Psoas muscle (tissue), 8 donors: ENCODE measurements around the gene BBLN. TPM values are rescaled to one million over a fixed set of nuclear protein-coding genes. Genes with fewer than 3 reads are reported as not detected.

Source experiments
- ATAC-seq, 4 donors: fragments of 200-7000 bp; cut with Tn5 transposase; one replicate each; pipeline ENCODE4 v1.9.1; 2020; ENCODE audit warnings: moderate library complexity in 3 of 4, mild to moderate bottlenecking in 2 of 4
- DNase-seq, 2 donors: peaks; one replicate each; pipeline ENCODE4 v3.0.0-alpha.2; 2020
- H3K27ac ChIP-seq: fragments of 200-600 bp; one replicate; pipeline ENCODE4 v1.8.0; 2022
- H3K27me3 ChIP-seq, 3 donors: fragments of 200-600 bp in 1 of 3; one replicate each; pipeline versions ENCODE4 v1.6.1 to v1.8.0; 2013 to 2022; ENCODE audit warnings: low read length in 2 of 3, mild to moderate bottlenecking in 2 of 3, moderate library complexity in 1 of 3; ENCODE audit not compliant: insufficient read depth in 3 of 3
- H3K36me3 ChIP-seq, 2 donors: fragments of 200-600 bp in 1 of 2; one replicate each; pipeline versions ENCODE4 v1.6.1 to v1.8.0; 2013 to 2022; ENCODE audit warnings: low read depth in 1 of 2, mild to moderate bottlenecking in 1 of 2, moderate library complexity in 1 of 2; ENCODE audit not compliant: insufficient read depth in 1 of 2
- H3K4me1 ChIP-seq: fragments of 200-600 bp; one replicate; pipeline ENCODE4 v1.8.0; 2022
- H3K4me3 ChIP-seq: fragments of 200-600 bp; one replicate; pipeline ENCODE4 v1.8.0; 2022; ENCODE audit warnings: mild to moderate bottlenecking
- H3K9me3 ChIP-seq: fragments of 200-600 bp; one replicate; pipeline ENCODE4 v1.8.0; 2022
- CTCF ChIP-seq: fragments of 200-600 bp; IDR thresholded peaks from one replicate; pipeline ENCODE4 v1.8.0; 2022; ENCODE audit warnings: antibody characterized with exemption
- WGBS, 3 donors: extraction: QIAGEN DNeasy Blood & Tissue Kit; methylation state at CpG; one replicate each; pipeline versions ENCODE4 v1.1.6 to v1.1.7; 2013; 5-methylcytosine and 5-hydroxymethylcytosine counted together
- intact Hi-C, 2 donors: fragments of 100-400 bp; cut with DNase I; formaldehyde crosslinking; loops; one replicate each; pipeline versions ENCODE4 v1.11.0 to v1.14.2; 2022
- polyA plus RNA-seq, 3 donors: library from polyadenylated mRNA; stranded (reverse); fragments of 200-250 nt; gene quantifications; one replicate each; pipeline ENCODE4 v1.2.3, GENCODE V29; 2013
- total RNA-seq, 4 donors: library from RNA; stranded (reverse); fragmentation: NEBNext Ultra II Directional in 2 of 4; extraction: Animal tissue kit (Norgen Biotek cat#: 25700) in 2 of 4; gene quantifications; one replicate each; pipeline versions ENCODE4 v1.2.1 to v1.2.4, GENCODE V29; 2021 to 2023
- donor health status: healthy with polysubstance abuse.
- donor health status: DM: no; HTN: no; CAD: no; lungs with moderate emphysema.
- donor health status: Bipolar disorder and iron deficiency.
- donor health status: healthy.
- donor health status: DM: yes; HTN: yes; CAD: no.
- donor health status: DM: no; HTN: no; CAD: no.
- donor health status: DM: no; HTN: no; CAD: no.
- donor health status: DM: yes; HTN: yes; CAD: no.

The BBLN gene
- total and polyA plus RNA-seq, 7 donors, result 14.0 to 36.2 (median 21.3) TPM

DNA sequence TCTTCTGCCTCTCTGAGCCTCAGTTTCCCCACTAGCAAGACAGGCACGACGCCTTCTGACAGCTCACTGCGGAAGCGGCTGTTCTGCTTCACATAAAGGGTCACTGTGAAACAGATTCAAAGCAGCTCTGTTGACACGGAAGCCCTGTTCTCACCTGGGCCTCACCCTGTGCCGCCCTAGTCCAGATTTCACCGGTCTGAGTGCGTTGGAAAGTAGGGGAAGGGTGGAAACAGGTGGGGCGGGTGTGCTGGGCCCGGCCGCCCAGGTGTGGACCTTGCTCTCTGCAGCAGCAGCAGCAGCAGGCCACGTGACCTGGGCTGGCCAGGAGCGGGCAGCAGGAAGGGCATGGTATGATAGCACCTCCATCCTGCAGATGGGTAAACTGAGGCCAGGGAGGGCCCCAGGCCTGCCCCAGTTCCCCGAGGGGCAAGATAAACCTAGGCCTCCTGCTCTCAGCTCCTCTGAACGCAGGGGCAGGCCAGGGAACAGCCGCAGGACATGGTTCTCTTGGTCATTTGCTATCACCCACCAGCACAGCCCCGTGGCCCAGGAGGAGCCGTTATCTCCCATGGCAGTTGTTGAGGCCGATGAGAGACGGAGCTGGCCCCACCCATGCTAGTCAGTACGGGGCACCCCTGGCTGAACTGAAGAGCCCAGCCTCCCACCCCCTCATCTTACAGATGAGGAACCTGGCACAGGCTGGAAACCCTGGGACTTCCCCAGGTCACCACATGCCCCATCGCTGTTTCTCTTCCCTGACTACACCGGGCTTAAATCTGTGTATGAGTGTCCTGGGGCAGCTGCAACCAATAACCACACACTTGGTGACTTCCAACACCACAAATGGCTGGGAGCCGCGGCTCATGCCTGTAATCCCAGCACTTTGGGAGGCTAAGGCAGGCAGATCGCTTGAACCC lies 44.6 kb upstream of the BBLN start:
- TF ChIP-seq CTCF, result no peak
- no peak overlapping the region for H3K4me3 ChIP-seq
- intact Hi-C loops, result loop anchor here (5.0 to 10.0 kb wide), 3 partner anchors 63 to 173 kb away; no protein-coding TSS in a partner anchor
- no peaks in the 10 kb centered on the region for H3K9me3 ChIP-seq
- ATAC-seq, result no peak
- H3K27me3 ChIP-seq, result no peaks in the 10 kb centered on the region
- peaks cover 0 to 5% of the 10 kb centered on the region in 2 donors for H3K36me3 ChIP-seq
- 89 to 90% (median 90%) methylated on average over 26 of the region's 26 CpGs for WGBS, 3 donors
- peak; percentile 12 to 50 for DNase-seq
- H3K27ac ChIP-seq, result no peak overlapping the region
- H3K4me1 ChIP-seq, result peaks cover 18% of the 10 kb centered on the region

DNA sequence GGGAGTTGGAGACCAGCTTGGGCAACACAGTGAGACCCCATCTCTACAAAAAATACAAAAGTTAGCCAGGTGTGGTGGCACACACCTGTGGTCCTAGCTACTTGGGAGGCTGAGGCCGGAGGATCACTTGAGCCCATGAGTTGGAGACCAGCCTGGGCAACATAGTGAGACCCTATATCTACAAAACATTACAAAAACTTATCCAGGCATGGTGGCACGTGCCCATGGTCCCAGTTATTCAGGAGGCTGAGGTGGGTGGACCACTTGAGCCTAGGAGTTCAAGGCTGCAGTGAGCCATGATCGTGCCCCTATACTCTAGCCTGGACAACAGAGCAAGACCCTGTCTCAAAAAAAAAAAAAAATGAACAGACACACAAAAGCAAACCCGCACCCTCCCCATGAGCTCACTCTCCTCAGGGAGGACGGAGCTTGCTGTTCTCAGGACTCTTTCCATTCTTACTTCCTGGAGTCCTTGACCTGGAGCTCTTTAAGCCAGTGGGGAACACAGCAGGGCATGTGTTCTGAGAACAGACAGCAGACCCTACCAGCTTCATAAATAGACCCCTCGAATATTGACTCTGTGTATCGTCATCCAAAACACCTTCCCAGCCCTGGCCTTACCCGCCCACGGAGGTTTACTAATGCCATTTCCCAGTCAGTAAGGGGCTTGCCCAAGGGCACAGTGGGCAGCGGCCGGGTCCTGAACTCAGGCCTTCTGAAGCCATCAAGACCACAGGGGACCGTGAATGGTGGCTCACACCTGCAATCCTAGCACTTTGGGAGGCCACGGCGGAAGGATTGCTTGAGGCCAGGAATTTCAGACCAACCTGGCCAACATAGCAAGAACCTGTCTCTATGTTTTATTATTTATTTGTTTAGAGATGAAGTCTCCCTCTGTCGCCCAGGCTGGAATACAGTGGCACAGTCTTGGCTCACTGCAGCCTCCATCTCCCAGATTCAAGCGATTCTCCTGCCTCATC lies 43.7 kb upstream of the BBLN start:
- WGBS, 3 donors, result 88 to 91% (median 89%) methylated on average over 16 of the region's 16 CpGs
- DNase-seq (peak; percentile 13 to 54), ATAC-seq (no peak)
- Histone ChIP-seq H3K4me3 (no peak overlapping the region), H3K36me3 (peaks cover 0 to 15% of the 10 kb centered on the region in 2 donors), H3K9me3 (no peaks in the 10 kb centered on the region), H3K27me3 (no peaks in the 10 kb centered on the region), H3K27ac (no peak overlapping the region), H3K4me1 (peaks cover 11% of the 10 kb centered on the region)
- intact Hi-C loops, result loop anchor here (5.0 to 10.0 kb wide), 3 partner anchors 64 to 174 kb away; no protein-coding TSS in a partner anchor
- no peak for TF ChIP-seq CTCF

DNA sequence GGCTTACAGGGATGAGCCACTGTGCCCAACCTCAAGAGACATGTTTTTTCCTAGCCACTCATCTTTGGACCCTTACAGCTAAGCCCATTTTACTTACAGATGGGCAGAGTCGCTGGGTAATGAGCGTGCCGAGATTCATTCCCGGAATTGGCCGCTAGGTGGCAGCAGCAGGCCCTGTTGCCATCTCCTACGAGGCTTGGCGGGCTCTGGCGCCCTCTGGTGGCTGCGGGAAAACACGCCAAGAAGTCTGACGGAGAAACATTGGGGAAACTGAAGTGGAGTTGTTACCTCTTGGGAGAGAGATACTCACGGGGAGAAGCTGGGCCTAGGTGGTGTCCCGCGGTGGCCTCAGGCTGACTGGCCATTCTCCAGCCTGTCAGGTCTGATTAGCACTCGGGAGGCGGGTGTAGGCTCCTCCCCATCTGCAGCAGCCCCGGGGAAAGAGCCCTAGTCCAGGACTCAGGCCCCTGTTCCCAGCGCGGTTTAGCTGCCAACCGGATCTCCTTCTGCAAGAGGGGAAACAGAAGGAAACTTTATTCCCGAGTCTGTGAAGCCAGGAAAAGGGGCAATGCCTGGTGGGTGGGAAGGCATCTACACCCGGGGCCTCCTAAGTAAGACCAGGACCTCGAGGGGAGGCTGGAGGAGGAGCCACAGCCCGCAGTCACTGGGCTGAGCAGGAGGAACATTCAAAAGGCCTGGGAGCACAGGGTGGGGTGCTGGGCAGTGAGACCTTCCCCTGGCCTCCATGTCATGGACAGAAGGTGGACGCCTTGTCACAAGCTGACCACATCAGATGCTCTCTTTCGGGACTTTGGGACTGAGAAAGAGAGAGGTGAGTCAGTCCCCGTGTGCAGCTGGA lies 42.2 kb upstream of the BBLN start:
- DNase-seq (peak; percentile 95 to 97), ATAC-seq (peak; percentile 68 to 83 (median 78))
- Histone ChIP-seq H3K36me3 (peaks cover 0 to 29% of the 10 kb centered on the region in 2 donors), H3K27me3 (no peaks in the 10 kb centered on the region), H3K4me3 (no peak overlapping the region), H3K27ac (no peak overlapping the region), H3K9me3 (no peaks in the 10 kb centered on the region), H3K4me1 (no peaks in the 10 kb centered on the region)
- WGBS, 3 donors, result 8 to 10% (median 10%) methylated on average over 27 of the region's 27 CpGs
- intact Hi-C loops, result loop anchor here (5.0 to 10.0 kb wide), 3 partner anchors 66 to 176 kb away; no protein-coding TSS in a partner anchor
- TF ChIP-seq CTCF, result peak; percentile 100

DNA sequence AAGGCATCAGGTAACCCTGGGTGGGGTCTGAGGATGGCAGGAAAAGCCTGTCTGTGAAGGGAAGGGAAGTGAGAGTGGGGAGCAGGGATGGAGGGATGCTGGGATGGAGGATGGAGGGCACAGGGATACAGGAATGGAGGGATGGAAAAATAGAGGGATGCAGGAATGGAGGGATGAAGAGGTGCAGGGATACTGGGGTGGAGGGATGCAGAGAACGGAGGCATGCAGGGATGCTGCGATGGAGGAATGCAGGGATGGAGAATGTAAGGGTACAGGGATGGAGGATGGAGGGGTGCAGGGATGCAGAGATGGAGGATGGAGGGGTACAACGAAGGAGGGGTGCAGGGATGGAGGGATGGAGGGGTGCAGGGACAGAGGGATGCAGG lies 41.6 kb upstream of the BBLN start:
- H3K9me3 ChIP-seq, result no peaks in the 10 kb centered on the region
- peaks cover 0 to 36% of the 10 kb centered on the region in 2 donors for H3K36me3 ChIP-seq
- WGBS, 3 donors, result 44 to 63% (median 46%) methylated on average over 3 of the region's 3 CpGs
- no peaks in the 10 kb centered on the region for H3K4me1 ChIP-seq
- no peak for DNase-seq
- TF ChIP-seq CTCF, result no peak
- H3K4me3 ChIP-seq, result no peak overlapping the region
- no peaks in the 10 kb centered on the region for H3K27me3 ChIP-seq
- no peak for ATAC-seq
- intact Hi-C loops, result loop anchor here (5.0 to 10.0 kb wide), 3 partner anchors 66 to 176 kb away; no protein-coding TSS in a partner anchor
- no peak overlapping the region for H3K27ac ChIP-seq
